ENCODE measurements around the gene RFX1.

Gene RFX1

DNA sequence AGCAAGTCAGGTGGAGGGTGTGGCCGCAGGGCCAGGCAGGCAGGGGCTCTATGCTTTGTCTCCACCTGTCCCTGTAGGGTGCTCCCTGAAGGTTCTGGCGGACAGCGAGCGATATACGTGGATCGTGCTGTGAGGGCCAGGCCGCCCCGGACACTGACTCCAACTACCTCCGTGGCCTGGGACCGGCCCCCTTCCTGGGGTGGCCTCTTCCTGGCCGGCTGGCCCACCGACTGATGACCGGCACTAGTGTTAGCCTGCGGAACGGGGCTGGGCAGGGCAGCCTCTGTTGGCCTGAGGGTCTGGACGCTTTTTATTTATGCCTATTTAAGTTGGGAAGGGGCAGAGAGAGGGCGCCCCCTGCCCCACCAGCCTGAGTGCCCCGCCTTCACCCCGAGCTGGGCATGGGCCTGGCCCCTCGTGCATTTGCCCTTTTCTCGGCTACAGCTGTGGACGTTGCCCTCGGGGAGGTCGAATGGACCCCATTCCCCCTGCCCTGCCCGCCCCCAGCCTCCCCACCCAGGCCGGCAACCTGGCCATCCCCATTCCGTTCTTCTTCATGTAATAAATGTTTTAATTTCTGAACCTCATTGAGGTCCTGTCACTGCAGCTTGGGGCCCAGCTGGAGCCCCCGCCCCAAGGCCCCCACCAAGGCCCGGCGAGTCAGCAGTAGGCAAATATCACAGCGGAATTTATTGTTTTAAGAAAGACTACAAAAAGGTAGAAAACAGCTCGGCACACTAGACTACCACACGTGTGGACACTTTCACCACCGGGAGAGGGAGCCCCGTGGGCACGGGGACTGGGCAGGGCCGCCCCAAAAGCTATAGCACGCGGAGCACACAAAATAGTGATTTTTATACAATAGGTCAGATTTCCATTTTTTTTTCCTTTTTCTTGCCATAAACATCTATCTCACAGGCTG, 45.0 kb downstream of the RFX1 start:
- no peak for DNase-seq

DNA sequence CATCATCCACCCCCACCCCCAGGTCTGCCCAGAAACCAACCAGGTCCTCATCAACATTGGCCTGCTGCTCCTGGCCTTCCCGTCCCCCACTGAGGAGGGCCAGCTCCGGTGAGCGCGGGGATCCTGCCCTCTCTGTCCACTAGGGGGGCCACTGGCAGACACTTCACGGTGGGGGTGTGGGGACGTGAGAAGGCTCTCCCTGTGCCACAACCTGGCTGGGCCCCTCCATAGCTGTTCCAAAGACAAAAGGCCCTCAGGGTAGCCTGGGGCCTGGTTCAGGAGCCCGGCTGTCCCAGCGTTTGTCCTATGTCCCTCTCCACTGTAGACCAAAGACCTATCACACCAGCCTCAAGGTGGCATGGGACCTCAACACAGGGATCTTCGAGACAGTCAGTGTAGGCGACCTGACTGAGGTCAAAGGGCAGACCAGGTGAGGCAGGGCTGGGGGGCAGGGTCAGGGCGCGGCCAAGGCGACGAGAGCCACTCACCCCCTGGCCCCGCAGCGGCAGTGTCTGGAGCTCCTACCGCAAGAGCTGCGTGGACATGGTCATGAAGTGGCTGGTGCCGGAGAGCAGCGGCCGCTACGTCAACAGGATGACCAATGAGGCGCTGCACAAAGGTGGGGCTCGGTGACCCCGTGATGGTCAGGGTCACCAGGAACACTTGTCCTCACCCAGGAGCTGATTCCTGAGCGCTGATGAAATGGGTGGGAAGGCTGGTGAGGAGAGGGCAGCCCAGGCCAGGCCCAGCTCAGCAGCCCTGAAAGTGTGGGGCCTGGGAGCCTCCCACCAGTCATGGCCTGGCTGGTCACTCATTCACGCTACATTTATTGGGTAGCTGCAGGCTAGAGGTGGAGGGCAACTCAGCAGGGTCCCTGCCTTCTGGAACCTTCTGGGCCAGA, 45.9 kb downstream of the RFX1 start:
- peak; percentile 35 for DNase-seq

DNA sequence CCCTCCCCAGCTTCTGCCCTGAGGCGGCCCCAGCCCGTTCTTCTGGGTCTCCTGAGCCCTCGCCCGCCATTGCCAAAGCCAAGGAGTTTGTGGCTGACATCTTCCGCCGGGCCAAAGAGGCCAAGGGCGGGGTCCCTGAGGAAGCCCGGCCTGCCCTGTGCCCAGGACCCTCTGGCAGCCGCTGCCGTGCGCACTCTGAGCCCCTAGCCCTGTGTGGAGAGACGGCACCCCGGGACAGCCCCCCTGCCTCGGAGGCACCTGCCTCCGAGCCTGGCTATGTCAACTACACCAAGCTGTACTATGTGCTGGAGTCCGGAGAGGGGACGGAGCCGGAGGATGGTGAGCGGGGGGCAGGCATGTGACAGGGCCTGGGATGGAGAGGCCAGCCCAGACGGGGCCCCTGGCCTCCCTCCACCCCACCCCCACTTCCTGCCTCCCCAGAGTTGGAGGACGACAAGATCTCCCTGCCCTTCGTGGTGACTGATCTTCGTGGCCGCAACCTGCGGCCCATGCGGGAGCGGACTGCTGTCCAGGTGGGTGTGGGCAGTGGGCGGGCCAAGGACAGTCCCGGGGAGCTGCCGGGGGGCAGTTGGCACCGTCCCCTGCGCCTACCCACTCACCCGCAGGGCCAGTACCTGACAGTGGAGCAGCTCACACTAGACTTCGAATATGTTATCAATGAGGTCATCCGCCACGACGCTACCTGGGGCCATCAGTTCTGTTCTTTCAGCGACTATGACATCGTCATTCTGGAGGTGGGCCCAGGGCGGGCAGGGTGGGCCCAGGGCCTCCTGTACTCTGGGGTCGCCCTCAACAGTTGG, 46.8 kb downstream of the RFX1 start:
- DNase-seq, result no peak

DNA sequence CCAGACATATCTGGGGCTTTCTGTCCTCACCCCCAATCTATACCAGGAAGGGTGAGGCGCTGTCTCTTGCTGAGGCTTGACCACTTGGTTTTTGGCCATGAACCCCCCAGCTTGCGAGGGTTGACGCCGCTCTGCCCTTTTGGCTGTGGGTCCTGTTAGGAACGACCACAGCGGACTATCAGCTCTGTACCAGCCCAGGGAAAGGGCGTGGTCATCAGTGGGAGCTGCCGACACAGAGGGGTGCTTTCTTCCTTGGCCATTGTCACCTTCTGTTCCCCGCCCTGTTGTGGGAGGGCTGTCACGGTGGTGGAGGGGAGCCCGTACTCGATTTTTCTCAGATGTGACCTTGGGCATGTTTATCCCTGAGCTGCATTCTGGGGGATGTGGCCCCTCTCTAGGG, 48.1 kb downstream of the RFX1 start:
- no peak for DNase-seq

DNA sequence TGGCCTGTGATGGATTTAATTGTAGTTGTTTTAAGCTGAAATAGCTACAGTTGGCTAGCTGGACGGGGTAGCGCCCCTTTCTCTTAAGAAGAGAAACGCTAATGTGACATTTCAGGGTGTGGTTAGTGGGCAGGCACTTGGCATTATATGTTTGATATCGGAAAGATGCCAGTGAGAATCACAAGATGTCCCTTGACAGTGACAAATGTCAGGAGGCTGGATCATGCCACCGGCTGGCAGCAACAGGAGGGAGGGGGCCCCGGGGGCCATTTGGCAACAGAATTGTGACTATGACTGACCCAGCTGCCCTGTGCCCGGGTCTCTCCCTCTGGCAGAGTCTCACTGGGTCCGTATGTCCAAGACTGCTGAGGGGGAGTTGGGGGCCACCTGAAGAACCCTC, 49.1 kb downstream of the RFX1 start:
- no peak for DNase-seq

DNA sequence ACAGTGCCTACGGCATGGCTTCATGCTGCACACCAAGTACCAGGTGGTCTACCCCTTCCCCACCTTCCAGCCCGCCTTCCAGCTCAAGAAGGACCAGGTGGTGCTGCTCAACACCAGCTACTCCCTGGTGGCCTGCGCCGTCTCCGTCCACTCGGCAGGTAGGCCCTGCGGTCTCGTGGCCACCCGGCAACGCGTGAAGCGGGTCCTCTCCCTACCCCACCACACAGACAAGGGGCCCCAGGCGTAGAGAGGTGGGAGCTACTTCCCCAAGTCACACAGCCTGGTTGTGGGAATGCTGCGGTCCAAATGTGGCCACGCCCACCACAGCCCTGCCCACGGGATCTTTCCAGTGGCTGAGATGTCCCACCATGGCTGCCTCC, 49.8 kb downstream of the RFX1 start:
- DNase-seq, result no peak

DNA sequence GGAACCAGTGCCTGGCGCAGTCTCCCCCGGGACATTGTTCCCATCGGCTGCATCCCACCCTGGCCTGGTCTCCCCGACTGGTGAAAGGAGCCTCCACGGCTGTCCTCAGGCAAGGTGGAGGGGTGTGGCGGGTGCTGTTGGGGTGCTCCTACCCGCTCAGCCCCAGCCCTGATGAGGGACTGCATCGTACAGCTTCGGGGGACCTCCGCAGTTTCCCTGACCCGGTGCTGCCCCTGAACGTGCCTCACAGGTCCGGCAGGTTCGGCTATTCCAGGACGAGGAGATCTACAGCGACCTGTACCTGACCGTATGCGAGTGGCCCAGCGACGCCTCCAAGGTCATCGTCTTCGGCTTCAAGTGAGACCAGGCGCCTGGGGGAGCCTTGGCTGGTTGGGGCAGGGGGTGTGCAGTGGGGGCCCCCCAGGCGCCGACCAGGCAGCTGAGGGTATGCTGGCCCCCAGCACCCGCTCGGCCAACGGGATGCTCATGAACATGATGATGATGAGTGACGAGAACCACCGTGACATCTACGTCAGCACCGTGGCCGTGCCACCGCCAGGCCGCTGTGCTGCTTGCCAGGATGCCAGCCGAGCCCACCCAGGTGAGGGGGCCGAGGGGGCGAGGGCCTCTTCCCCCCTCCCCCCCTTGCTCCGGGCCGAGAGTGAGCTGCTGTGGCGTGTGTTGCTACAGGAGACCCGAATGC, 50.3 kb downstream of the RFX1 start:
- DNase-seq, result no peak

DNA sequence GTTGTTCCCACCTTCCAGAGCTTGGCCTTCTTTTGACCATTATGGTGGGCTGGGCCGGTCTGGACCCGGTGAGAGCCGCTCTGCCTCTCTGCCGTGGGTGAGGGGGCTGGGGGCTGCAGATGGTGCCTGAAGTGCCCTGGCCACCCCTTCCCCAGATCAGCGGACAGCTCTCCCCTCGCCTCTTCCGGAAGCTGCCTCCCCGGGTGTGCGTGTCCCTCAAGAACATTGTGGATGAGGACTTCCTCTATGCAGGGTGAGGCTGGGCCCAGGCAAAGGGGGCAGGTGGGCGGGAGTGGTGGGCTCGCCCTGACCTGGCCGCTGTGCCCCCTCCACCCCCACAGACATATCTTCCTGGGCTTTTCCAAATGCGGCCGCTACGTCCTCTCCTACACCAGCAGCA, 51.9 kb downstream of the RFX1 start:
- no peak for DNase-seq

DNA sequence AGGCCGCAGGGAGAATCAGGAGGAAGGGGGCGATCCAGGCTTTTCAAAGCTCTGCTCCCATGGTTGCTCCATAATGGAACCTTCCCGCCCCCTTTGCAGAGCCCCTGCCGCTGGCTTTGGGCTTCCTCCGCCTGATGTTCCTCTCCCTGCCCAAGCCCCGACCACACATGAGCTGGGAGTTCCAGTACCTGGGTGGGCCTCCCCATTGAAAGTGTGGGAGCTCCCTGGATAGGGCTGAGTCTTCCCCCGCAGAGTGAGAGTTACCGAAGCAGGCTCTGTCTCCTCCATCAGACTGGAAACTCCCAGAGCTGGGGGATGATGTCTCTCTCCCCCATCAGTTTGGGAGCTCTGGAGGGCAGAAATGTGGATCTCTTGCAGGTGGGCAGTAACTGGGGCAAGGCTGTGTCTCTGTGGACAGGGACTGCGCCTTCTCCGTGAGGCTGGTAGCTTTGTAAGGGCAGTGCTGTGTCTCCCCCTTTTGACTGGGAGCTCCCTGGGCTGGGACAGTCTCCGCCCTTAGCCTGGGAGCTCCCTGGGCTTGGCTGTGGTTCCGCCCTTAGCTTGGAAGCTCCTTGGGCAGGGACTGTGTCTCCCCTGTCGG, 53.1 kb downstream of the RFX1 start:
- DNase-seq, result no peak

DNA sequence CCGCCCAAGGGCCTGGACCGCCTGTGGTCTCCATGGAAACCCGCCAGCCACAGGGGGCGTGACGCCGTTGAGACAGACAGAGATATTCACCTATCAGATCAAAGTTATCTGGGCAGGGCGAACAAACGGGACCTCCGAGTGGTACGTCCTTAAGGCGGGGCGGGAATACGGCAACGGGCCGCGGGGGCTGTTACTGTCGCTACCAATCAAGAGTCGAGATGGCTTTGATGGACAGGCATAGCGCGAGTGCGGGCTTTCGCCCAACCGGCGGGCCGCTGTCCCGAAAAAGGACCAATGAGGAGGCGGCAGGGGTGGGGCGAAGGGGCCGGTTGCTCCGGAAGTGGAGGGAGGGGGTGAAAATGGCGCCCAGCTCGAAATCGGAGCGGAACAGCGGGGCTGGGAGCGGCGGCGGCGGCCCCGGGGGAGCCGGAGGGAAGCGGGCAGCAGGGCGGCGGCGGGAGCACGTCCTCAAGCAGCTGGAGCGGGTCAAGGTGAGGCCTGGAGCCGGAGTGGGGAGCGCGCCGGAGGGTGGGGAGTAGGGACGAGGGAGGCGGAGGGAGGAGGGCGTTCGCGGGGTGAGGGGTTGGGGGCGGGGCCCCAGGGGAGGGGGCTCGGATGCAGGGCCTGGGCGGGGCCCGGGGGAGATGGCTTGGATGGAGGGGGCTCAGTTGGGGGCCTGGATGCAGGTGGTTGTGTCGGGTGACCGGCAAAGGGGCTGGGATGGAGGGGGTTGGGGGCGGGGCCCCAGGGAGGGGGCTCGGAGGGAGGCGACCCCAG, 53.8 kb downstream of the RFX1 start, which contains the start of gene DCAF15:
Gene DCAF15 (plus strand): TSS at position 356 of the 777 bp plus-strand sequence. CDS start 4 bp downstream, at position 360.
- peak; percentile 100 for DNase-seq

DNA sequence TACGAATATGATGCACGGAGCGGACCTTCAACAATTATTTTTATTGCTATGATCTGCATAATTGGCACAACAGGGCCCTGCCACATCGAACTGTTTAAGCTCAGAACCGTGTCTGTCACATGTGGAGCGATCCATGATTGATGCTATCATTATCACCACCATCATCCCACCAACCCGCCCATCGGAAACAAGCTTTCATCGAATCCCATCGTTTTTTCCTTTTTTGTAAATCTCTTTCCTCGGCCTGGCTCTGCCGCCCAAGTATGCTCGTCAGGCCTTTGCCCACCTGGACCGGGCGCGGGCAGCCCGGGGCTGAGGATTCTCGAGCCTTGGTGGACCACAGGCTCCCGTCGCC, 54.3 kb downstream of the RFX1 start:
- DNase-seq, result no peak

DNA sequence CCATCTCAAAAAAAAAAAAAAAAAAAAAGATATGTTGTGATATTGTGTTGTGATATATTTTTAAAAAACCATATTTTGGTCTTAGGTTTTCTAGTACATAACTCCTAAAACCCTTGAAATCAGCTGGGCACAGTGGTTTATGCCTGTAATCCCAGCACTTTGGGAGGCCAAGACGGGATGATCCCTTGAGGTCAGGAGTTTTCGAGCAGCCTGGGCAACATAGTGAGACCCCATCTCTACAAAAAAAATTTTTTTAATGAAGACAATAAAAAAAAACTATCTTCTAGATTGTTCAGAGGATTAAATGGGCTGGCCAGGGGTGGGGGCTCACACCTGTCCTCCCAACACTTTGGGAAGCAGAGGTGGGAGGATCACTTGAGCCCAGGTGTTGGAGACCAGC, 55.1 kb downstream of the RFX1 start:
- no peak for DNase-seq

DNA sequence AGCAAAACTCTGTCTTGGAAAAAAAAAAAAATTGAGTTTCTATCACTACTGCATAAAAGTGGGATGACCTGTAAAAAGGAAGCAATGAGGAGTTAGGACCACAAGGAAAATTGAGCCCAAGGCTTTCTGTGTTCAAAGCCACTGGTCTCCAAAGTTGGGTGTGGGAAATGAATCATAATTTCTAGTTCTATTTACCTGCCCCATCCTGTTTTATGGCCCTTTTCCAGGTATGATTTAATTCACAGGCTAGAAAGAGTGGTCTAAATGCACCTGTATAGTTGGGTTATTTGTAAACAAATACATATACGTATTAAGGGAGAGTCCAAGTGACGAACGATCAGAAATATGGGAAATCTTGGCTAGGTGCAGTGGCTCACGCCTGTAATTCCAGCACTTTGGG, 59.7 kb downstream of the RFX1 start:
- no peak for DNase-seq

DNA sequence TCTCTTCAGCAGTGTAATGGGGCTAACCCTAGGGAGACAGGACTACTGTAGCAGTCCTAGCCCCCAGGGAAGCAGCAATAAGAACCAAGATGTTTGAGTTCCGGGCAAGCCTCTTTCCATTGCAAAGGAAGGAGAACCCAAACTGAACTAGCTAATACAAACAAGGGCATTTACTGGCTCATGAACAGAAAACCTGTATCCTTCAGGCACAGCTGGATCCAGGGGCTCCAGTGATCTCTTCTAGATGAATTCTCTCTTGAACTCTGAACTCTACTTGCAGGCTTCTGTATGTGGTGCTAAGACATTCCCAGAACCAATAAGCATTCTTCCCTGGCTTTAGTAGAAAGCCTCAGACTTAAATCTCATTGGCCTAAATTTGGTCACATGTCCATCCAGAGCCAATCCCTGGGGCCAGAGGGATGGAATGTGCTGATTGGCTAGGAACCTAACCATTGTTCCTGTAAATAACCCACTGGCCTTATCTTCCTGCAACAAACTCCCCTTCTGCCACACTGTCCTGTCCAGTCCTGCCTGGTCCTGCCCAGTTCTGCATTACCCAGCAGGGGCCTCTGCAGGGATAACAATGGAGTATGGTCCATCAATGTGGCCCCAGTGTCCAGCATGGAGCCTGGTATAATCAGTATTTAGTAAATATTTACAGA, 64.0 kb downstream of the RFX1 start:
- DNase-seq, result no peak

DNA sequence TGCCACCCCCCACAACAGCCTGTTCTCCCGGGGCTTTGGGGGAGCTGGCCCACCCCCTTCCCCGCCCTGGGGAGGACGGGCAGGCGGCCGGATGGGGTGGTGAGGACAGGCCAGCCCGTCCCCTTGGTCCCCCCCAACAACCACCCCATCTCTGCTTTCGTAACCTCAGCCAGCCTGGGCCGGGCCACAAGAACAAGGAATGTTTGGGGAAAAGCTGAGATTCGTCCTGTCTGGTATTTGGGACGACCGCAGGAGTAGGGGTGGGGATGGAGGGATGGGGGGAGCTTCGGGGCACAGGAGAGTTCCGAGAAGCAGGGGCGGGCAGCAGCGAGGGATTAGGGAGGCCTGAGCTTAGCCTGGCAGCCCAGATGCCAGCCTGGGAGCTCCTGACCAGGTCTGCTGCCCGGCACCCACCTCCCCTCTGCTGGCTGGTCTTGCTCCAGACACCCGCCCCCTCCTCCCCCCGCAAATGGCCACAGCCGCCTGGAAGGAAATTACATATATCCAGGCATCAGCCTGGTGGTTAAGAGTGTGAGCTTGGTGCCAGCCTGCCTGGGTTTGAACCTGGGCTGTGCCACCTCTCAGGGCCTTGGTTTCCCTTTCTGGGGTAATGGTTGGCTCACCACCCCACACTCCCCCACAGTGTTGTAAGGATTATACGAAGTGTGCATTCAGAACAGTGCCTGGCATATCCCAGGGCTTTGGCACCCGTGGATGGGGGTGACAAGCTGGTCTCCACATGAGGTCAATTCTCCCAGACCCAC, 67.6 kb downstream of the RFX1 start, which contains the start of gene PODNL1:
Gene PODNL1 (minus strand): TSS at position 117 of the 764 bp plus-strand sequence. CDS start 236 bp downstream, outside the sequence.
- DNase-seq, result no peak

DNA sequence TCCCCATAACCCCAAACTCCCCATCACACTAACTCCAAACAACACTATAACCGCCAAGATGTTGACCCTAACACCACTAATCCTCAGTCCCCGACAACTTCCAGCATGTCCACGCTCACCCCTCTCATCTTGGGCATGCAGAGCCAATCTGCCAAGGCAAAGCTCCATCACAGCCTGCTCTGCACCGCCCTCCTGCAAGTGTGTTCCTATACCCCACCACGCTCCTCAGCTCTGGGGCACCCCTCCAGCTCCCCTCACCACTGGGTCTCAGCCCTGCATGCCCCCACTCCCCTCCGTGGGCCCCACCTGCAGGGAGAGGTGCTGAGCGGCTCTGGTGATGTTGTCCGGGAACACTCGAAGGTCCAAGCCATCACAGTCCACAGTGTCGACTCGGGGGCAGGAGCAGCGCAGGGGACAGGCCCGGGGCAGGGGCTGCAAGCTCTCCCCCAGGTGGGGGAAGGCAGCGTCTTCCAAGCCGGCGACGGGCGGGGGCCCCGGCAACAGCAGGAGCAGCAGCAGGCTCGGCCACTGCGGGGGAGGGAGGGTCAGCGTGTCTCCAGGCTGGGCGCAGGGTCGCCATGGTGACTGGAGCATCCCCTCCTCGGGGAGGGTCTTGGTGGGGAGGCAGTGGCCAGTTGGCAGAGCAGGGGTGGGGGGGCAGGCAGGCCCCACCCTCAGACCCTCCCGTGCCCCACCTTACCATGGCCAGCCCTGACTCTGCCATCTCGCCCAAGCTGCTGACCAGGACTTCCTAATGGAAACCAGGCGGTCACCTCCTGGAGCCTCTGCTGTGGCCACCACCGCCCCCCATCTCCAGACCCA, 68.4 kb downstream of the RFX1 start:
- DNase-seq, result no peak

DNA sequence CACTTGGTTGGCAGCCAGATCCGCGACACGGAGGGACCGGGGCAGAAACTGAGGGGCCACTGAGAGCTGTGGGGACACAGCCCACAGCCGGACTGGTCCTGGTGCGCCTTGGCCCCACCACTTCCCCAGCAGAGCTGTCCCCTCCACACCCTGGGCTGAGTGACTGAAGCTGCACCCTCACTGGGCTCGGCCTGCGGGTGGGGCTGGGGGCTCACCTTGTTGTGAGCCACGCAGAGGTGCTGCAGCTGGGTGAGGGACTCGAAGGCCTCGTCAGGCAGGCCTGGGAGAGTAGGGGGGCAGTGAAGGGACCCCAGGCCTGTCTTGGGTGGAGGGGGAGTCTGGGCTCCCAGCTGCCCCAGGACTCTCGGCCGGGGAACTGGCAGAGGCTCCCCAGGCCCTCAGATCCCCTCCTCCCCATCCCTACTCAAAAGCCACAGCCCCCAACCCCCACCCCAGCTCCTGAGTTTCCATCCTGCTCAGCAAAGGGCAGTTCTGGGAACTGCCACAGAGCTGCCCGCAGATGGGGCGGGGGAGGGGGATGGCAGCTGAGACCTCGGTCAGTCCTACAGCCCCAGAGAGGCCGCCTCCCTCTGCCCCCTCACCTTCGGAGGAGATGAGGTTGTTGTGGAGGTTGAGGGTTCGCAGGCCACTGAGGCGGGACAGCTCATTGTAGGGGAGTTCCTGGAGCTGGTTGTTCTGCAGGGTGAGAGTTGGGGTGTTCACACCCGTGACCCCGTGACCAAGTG, 70.2 kb downstream of the RFX1 start:
- DNase-seq, result no peak

DNA sequence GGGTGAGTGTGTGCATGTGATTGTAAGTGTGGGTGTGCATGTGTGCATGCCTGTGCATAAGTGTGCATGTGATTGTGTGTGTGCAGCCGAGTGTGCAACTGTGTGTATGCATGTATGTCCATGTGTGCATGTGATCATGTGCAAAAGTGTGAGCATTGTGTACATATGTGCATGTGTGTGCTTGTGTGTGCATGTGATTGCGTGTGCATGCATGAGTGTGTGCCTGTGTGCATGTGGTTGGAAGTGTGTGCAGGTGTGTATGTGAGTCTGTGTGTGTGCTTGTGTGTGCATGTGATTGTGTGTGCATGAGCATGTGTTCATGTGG, 71.4 kb downstream of the RFX1 start:
- DNase-seq, result no peak

Measured in CD4-positive, alpha-beta T cell treated with Interleukin-12 subunit alpha and Interleukin-12 subunit beta, for 1 hour (primary cell).